ENCODE results near the gene CTNNA3. TPM values are rescaled to one million over a fixed set of nuclear protein-coding genes. Genes with fewer than 3 reads are reported as not detected.

The CTNNA3 gene
- total RNA-seq, 2 donors from 2014 or later, result under 0.01 to 0.33 TPM

DNA sequence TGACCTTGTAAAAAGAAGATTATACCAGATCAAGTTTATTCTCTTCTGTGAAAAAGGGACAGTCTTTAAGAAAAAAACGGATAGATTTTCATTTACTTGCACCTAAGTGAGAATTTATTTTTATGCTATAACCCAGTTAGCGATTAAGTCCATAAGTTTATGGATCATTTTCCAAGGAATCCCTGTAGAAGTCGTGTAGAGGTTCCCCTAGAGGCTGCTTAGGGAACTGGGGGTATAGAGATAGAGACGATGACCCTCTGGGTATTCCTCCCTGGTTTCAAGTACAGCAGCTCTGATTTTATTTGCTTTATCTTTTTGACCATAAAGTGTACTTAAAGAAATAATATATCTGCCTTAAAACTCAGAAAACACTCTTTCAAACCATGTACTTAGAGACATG is 1418.5 kb downstream of the CTNNA3 start:
- DNase-seq (no peak), ATAC-seq (no peak)
- Histone ChIP-seq H3K4me3 (no peak overlapping the region), H3K4me1 (no peaks in the 10 kb centered on the region), H3K27me3 (no peaks in the 10 kb centered on the region), H3K27ac (no peak overlapping the region), H3K36me3 (replicated peaks in 1 of 2; ENCODE audit: insufficient read depth in 1 of 2, low read depth in 2 of 2) (no peaks in the 10 kb centered on the region), H3K9me3 (no peaks in the 10 kb centered on the region)
- WGBS, 2 donors, result 48 to 71% methylated on average over 4 of the region's 4 CpGs
- intact Hi-C loops (cut with DNase I), result no loop called here
- TF ChIP-seq, protein P1, sequence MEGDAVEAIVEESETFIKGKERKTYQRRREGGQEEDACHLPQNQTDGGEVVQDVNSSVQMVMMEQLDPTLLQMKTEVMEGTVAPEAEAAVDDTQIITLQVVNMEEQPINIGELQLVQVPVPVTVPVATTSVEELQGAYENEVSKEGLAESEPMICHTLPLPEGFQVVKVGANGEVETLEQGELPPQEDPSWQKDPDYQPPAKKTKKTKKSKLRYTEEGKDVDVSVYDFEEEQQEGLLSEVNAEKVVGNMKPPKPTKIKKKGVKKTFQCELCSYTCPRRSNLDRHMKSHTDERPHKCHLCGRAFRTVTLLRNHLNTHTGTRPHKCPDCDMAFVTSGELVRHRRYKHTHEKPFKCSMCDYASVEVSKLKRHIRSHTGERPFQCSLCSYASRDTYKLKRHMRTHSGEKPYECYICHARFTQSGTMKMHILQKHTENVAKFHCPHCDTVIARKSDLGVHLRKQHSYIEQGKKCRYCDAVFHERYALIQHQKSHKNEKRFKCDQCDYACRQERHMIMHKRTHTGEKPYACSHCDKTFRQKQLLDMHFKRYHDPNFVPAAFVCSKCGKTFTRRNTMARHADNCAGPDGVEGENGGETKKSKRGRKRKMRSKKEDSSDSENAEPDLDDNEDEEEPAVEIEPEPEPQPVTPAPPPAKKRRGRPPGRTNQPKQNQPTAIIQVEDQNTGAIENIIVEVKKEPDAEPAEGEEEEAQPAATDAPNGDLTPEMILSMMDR (IDR thresholded peaks at IDR 0.05), result no peak

- DNase-seq, result no peak
- H3K27me3 ChIP-seq, result no peaks in the 10 kb centered on the region
Observed at GRCh38 chr10:66273966-66274519, 1422.0 kb downstream of the CTNNA3 start.

DNA sequence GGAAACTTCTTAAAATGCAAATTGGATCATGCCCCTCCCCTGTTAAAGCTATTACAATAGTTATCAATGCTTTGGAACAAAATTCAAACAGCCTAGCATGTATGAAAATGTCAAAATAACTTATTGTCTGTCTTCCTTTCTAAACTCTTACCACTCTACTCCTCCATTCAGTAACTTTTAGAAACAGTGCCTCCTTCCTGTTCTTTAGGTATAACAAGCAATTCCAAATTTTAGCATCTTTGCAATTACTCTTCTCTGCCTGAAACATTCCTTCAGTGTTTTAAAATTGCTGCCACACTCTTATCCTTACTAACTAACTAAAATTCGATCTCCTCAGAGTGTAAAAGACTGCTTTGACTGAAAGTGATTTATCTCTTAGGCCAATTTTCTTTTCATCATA is 1430.6 kb downstream of the CTNNA3 start:
- no peak for DNase-seq
- Histone ChIP-seq H3K4me1 (no peaks in the 10 kb centered on the region), H3K4me3 (no peak overlapping the region), H3K27me3 (no peaks in the 10 kb centered on the region), H3K36me3 (replicated peaks in 1 of 2; ENCODE audit: insufficient read depth in 1 of 2, low read depth in 2 of 2) (no peaks in the 10 kb centered on the region), H3K27ac (no peak overlapping the region), H3K9me3 (no peaks in the 10 kb centered on the region)
- 17 to 26% methylated on average over 1 of the region's 1 CpG for WGBS, 2 donors
- TF ChIP-seq, protein P1 (IDR thresholded peaks at IDR 0.05), result no peak
- TF ChIP-seq POLR2A (IDR thresholded peaks at IDR 0.05), result no peak
- intact Hi-C loops (cut with DNase I), result no loop called here
- no peak for ATAC-seq

More at GRCh38 chr10:66273966-66274519, 1422.0 kb downstream of the CTNNA3 start:
- intact Hi-C loops (cut with DNase I), result no loop called here
- 65 to 71% methylated on average over 3 of the region's 3 CpGs for WGBS, 2 donors
- no peaks in the 10 kb centered on the region for H3K9me3 ChIP-seq
- no peak overlapping the region for H3K4me3 ChIP-seq
- H3K4me1 ChIP-seq, result no peaks in the 10 kb centered on the region
- ATAC-seq, result no peak
- H3K36me3 ChIP-seq (replicated peaks in 1 of 2; ENCODE audit: insufficient read depth in 1 of 2, low read depth in 2 of 2), result no peaks in the 10 kb centered on the region
- no peak overlapping the region for H3K27ac ChIP-seq
- TF ChIP-seq, protein P1 (IDR thresholded peaks at IDR 0.05), result no peak
- TF ChIP-seq POLR2A (IDR thresholded peaks at IDR 0.05), result no peak

DNA sequence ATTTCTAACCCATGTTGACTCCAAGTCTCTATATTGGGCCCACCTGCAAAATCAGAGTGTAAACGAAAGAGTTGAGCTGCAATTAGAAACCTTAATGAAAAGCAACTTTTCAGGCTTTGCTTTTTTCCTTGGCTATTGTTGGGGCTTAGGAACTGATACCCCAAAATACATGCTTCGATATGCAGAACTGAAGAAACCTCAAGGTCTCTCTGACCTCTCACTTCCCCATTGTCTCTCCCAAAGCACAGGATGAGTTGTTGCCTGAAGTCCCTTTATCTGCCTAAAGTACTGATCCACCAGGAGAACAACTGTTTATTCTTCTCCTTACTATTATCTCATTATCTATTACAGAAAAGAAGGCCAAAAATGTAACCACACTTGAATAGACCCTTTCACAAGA is 1436.2 kb downstream of the CTNNA3 start:
- intact Hi-C loops (cut with DNase I), result no loop called here
- Histone ChIP-seq H3K4me3 (no peak overlapping the region), H3K9me3 (no peaks in the 10 kb centered on the region), H3K27ac (no peak overlapping the region), H3K27me3 (no peaks in the 10 kb centered on the region), H3K36me3 (replicated peaks in 1 of 2; ENCODE audit: insufficient read depth in 1 of 2, low read depth in 2 of 2) (no peaks in the 10 kb centered on the region), H3K4me1 (no peaks in the 10 kb centered on the region)
- 60 to 68% methylated on average over 2 of the region's 2 CpGs for WGBS, 2 donors
- DNase-seq (no peak), ATAC-seq (no peak)
- TF ChIP-seq POLR2A (IDR thresholded peaks at IDR 0.05), result no peak
- TF ChIP-seq, protein P1 (IDR thresholded peaks at IDR 0.05), result no peak

- DNase-seq, result no peak
- Histone ChIP-seq H3K27me3 (no peaks in the 10 kb centered on the region), H3K27ac (no peak overlapping the region), H3K4me1 (no peaks in the 10 kb centered on the region), H3K4me3 (no peak overlapping the region), H3K36me3 (replicated peaks in 1 of 2; ENCODE audit: insufficient read depth in 1 of 2, low read depth in 2 of 2) (no peaks in the 10 kb centered on the region), H3K9me3 (no peaks in the 10 kb centered on the region)
- no peak for ATAC-seq
- WGBS, 2 donors, result 78 to 89% methylated on average over 2 of the region's 2 CpGs
- no peak for TF ChIP-seq POLR2A (IDR thresholded peaks at IDR 0.05)
- TF ChIP-seq, protein P1 (IDR thresholded peaks at IDR 0.05), result no peak
- intact Hi-C loops (cut with DNase I), result no loop called here
Observed at GRCh38 chr10:66258693-66259092, 1437.3 kb downstream of the CTNNA3 start.
